K562 (cell line): ENCODE data around the gene RHD. TPM values are rescaled to one million over a fixed set of nuclear protein-coding genes. Genes with fewer than 3 reads are reported as not detected.

Source experiments
- ARID3B ChIP-seq: fragments of 250-450 bp; sonication (Bioruptor Pico); IDR thresholded peaks from 2 replicates; pipeline ENCODE4 v1.4.0; 2020; ENCODE audit warnings: borderline replicate concordance
- CBX3 ChIP-seq, 2 experiments: IDR thresholded peaks; 1 replicate in 1 of 2; 2 replicates in 1 of 2; pipeline ENCODE4 v1.6.1; 2012; ENCODE audit warnings: inconsistent platforms in 2 of 2, low read length in 2 of 2, borderline replicate concordance in 1 of 2, control low read depth in 1 of 2
- CC2D1A ChIP-seq: fragments of 450-650 bp; IDR thresholded peaks from 2 replicates; pipeline ENCODE4 v1.6.1; 2017; ENCODE audit warnings: mild to moderate bottlenecking
- CHD1 ChIP-seq: fragments of 200-600 bp; sonication (generic); IDR thresholded peaks from one replicate; pipeline ENCODE4 v1.6.1; 2012; ENCODE audit warnings: mild to moderate bottlenecking, moderate library complexity, low read length, inconsistent platforms
- ETV6 ChIP-seq, 3 experiments: fragments of 150-350 bp in 1 of 3; sonication (generic) in 1 of 3; formaldehyde crosslinking in 1 of 3; IDR thresholded peaks; 2 replicates each; pipeline versions ENCODE4 v1.6.1 to v1.8.0; 2014 to 2022; ENCODE audit warnings: borderline replicate concordance in 2 of 3, low read depth in 2 of 3, antibody characterized with exemption in 1 of 3, low read length in 1 of 3, mild to moderate bottlenecking in 1 of 3, missing genetic modification reagents in 1 of 3
- FUS ChIP-seq: fragments of 200-400 bp; formaldehyde crosslinking; optimal IDR thresholded peaks from 2 replicates; pipeline ENCODE3; 2017; ENCODE audit warnings: low read depth, low read length
- HCFC1 ChIP-seq: IDR thresholded peaks from 2 replicates; pipeline ENCODE4 v1.6.1; 2012; ENCODE audit warnings: low read depth, low read length, improper control_type of control experiment
- KLF6 ChIP-seq: fragments of 250-450 bp; sonication (Bioruptor Pico); IDR thresholded peaks from 2 replicates; pipeline ENCODE4 v1.4.0; 2020; ENCODE audit warnings: mild to moderate bottlenecking, moderate library complexity, borderline replicate concordance
- L3MBTL2 ChIP-seq: fragments of 450-650 bp; IDR thresholded peaks from 2 replicates; pipeline ENCODE4 v1.6.1; 2016; ENCODE audit warnings: mild to moderate bottlenecking, moderate library complexity
- MAZ ChIP-seq, 2 experiments: fragments of 450-650 bp in 1 of 2; sonication (generic) in 1 of 2; formaldehyde crosslinking; IDR thresholded peaks in 1 of 2; conservative IDR thresholded peaks in 1 of 2; 2 replicates each; pipeline versions ENCODE4 v1.4.0 to v1.5.0; 2020; ENCODE audit warnings: mild to moderate bottlenecking in 1 of 2, missing genetic modification reagents in 1 of 2
- NFATC3 ChIP-seq: fragments of 450-650 bp; IDR thresholded peaks from 2 replicates; pipeline ENCODE4 v1.6.1; 2017; ENCODE audit warnings: mild to moderate bottlenecking
- SAFB ChIP-seq: fragments of 200-400 bp; formaldehyde crosslinking; IDR thresholded peaks from 2 replicates; pipeline ENCODE4 v1.6.1; 2017; ENCODE audit warnings: low read depth, low read length, borderline replicate concordance
- SLC30A9 ChIP-seq: fragments of 250-450 bp; sonication (Bioruptor Pico); IDR thresholded peaks from 2 replicates; pipeline ENCODE4 v1.8.0; 2022; ENCODE audit warnings: mild to moderate bottlenecking, moderate library complexity
- SMC3 ChIP-seq: conservative IDR thresholded peaks from 2 replicates; pipeline ENCODE4 v1.6.1; 2011; ENCODE audit warnings: low read depth, low read length, improper control_type of control experiment; ENCODE audit not compliant: insufficient read depth
- ZBTB2 ChIP-seq: fragments of 450-650 bp; IDR thresholded peaks from 2 replicates; pipeline ENCODE4 v1.6.1; 2016; ENCODE audit warnings: antibody characterized with exemption
- ZNF217 ChIP-seq: sonication (generic); formaldehyde crosslinking; IDR thresholded peaks from 2 replicates; pipeline ENCODE4 v1.8.0; 2022; ENCODE audit warnings: mild to moderate bottlenecking, missing genetic modification reagents
- ZNF696 ChIP-seq: fragments of 250-450 bp; sonication (Bioruptor Pico); conservative IDR thresholded peaks from 2 replicates; pipeline ENCODE4 v1.4.0; 2020; ENCODE audit warnings: mild to moderate bottlenecking, moderate library complexity
- polyA plus RNA-seq, 8 experiments: library from polyadenylated mRNA; depleted of rRNA in 4 of 8; stranded (reverse) in 5 of 8; unstranded in 3 of 8; fragments of >200 nt; fragmentation: Nextera tagmentation in 2 of 8; fragmentation: Illumina TruSeq in 1 of 8; extraction: Ambion mirVana in 2 of 8; extraction: Trizol in 1 of 8; gene quantifications; 2 replicates each; pipeline versions ENCODE4 v1.2.1 to v1.2.3, GENCODE V29; 2011 to 2014; ENCODE audit warnings: inconsistent platforms in 1 of 8, missing spikeins in 1 of 8
- total RNA-seq, 7 experiments: library from RNA; depleted of rRNA in 6 of 7; stranded (reverse); fragments of >200 nt in 6 of 7; fragmentation: Illumina TruSeq in 2 of 7; extraction: Trizol in 2 of 7; gene quantifications; 2 replicates each; pipeline versions ENCODE4 v1.2.1 to v1.2.3, GENCODE V29; 2011 to 2021; ENCODE audit warnings: low replicate concordance in 1 of 7
- TF ChIP-seq, protein P1 (sequence below): fragments of 450-650 bp; IDR thresholded peaks from 2 replicates; pipeline ENCODE4 v1.6.1; 2016; ENCODE audit warnings: mild to moderate bottlenecking
- TF ChIP-seq, protein P2 (sequence below), 3 experiments: fragments of 200-800 bp in 1 of 3; sonication (Bioruptor generic) in 1 of 3; sonication (generic) in 1 of 3; formaldehyde crosslinking in 1 of 3; IDR thresholded peaks; 2 replicates each; pipeline versions ENCODE4 v1.6.1 to v1.8.0; 2016 to 2022; ENCODE audit warnings: mild to moderate bottlenecking in 2 of 3, missing compliant biosample characterization in 2 of 3, missing genetic modification characterization in 2 of 3, missing genetic modification reagents in 1 of 3

RHD gene
- total and polyA plus RNA-seq, 9 of the 15 experiments (the other 6 are each of a cell fraction or from before 2014, with no cell fraction given): 8.8 to 32.4 (median 15.0) TPM

DNA sequence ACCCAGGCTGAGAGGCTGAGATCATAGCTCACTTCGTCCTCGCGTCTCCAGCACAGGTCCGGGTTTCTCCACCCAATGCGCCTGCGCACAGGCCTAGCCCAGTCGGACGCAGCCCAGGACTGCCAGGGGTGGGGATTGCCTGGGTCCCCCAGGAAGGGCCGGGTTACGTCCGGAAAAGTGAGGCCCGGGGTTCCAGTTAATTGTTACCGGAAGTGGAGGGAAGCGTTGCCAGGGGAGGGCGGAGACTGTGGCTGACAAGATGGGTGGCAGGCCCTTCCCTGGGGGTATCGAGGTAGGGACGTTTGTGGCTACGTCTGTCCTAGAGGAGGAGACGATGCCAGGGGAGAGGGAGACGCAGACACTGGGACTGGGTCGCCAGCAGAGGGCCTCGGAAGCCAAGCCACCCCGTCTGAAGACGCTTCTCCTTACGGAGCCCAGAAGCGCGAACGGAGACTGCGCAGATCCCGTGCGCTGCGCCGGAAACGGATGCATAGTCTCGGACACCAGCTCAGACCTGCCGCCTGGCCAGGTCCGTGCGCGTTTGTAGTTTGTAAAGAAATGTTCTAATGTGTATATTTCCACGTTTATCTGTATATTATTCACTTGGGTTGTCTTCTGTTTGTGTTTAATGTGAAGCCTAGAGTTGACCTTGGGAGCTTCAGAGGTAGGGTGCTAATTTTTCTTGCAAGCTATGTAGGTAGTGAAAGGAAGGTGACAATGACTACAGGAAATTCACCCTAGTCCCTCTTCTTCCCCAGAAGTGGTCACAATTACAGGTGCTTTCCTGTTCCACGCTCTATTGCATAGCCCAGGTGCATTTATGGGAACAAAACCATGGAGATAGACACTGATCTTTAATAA lies 32.4 kb upstream of the RHD start (continued):
- TF ChIP-seq, protein P1, sequence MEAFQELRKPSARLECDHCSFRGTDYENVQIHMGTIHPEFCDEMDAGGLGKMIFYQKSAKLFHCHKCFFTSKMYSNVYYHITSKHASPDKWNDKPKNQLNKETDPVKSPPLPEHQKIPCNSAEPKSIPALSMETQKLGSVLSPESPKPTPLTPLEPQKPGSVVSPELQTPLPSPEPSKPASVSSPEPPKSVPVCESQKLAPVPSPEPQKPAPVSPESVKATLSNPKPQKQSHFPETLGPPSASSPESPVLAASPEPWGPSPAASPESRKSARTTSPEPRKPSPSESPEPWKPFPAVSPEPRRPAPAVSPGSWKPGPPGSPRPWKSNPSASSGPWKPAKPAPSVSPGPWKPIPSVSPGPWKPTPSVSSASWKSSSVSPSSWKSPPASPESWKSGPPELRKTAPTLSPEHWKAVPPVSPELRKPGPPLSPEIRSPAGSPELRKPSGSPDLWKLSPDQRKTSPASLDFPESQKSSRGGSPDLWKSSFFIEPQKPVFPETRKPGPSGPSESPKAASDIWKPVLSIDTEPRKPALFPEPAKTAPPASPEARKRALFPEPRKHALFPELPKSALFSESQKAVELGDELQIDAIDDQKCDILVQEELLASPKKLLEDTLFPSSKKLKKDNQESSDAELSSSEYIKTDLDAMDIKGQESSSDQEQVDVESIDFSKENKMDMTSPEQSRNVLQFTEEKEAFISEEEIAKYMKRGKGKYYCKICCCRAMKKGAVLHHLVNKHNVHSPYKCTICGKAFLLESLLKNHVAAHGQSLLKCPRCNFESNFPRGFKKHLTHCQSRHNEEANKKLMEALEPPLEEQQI: peak; percentile 48; the same call in 1 of the 2 replicates
- TF ChIP-seq ETV6 (IDR thresholded peaks at IDR 0.05; ENCODE audit: borderline replicate concordance in 1 of 2, low read depth in 2 of 2, low read length in 1 of 2): no peak; a peak in 1 of 4 replicates
- no peak for TF ChIP-seq ETV6 (CRISPR knock-in tag; IDR thresholded peaks at IDR 0.05; ENCODE audit: borderline replicate concordance)
- TF ChIP-seq FUS: no peak
- 0 out of 2 replicates have a peak, but pooled peaks have one; percentile 42 for TF ChIP-seq NFATC3
- TF ChIP-seq MAZ (CRISPR knock-in tag; conservative IDR thresholded peaks at IDR 0.05 in 1 of 2, IDR thresholded peaks at IDR 0.05 in 1 of 2): peak; percentile 60 to 83
- TF ChIP-seq HCFC1: 0 out of 2 replicates have a peak, but pooled peaks have one; percentile 56
- no peak for TF ChIP-seq SAFB
- no peak for TF ChIP-seq ZNF217
- TF ChIP-seq KLF6 (CRISPR knock-in tag): 0 out of 2 replicates have a peak, but pooled peaks have one; percentile 57
- TF ChIP-seq CHD1: peak; percentile 38
- peak; percentile 79 for TF ChIP-seq CC2D1A
- TF ChIP-seq ARID3B (CRISPR knock-in tag): peak; percentile 42; the same call in 1 of the 2 replicates
- TF ChIP-seq ZNF696: no peak
- peak; percentile 66; the same call in 1 of the 2 replicates for TF ChIP-seq SMC3
- TF ChIP-seq ZBTB2: peak; percentile 95
- TF ChIP-seq L3MBTL2: peak; percentile 64
- TF ChIP-seq, protein P2, sequence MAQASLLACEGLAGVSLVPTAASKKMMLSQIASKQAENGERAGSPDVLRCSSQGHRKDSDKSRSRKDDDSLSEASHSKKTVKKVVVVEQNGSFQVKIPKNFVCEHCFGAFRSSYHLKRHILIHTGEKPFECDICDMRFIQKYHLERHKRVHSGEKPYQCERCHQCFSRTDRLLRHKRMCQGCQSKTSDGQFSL (CRISPR knock-in tag; IDR thresholded peaks at IDR 0.05): no peak
- TF ChIP-seq, protein P2 (tag; IDR thresholded peaks at IDR 0.05): no peak
- no peak for TF ChIP-seq SLC30A9 (CRISPR knock-in tag)
- no peak; a peak in 1 of 3 replicates for TF ChIP-seq CBX3 (IDR thresholded peaks at IDR 0.05; ENCODE audit: borderline replicate concordance in 1 of 2, low read length in 2 of 2)
